OCI-LY7 (cell line): ENCODE measurements around the gene CIDEB. TPM values are rescaled to one million over a fixed set of nuclear protein-coding genes. Genes with fewer than 3 reads are reported as not detected.

Experiments used
- BruUV-seq: library from RNA; stranded (reverse); fragments of 400-500 nt; replicated peaks from 2 replicates; lab custom pipeline; 2021; lab: Mats Ljungman, UMichigan
- CTCF ChIA-PET: fragments of 300-600 bp; sonication (Branson Sonifier 250); formaldehyde crosslinking; loops from one replicate; lab custom pipeline; 2022; ENCODE audit warnings: antibody characterized with exemption; ENCODE audit not compliant: unreplicated experiment; lab: Charles Lee
- POLR2A ChIA-PET: fragments of 300-600 bp; sonication (Branson Sonifier 250); formaldehyde crosslinking; loops from one replicate; lab custom pipeline; 2022; ENCODE audit warnings: antibody characterized with exemption; lab: Charles Lee
- DNase-seq: peaks from one replicate; pipeline ENCODE4 v3.0.0-alpha.2; 2015; ENCODE audit warnings: low spot score
- H2AFZ ChIP-seq: fragments of 200-600 bp; sonication (generic), shearing (Covaris generic); 2 replicates; pipeline ENCODE4 v1.6.1; 2014; ENCODE audit warnings: mild to moderate bottlenecking, antibody characterized with exemption, low read length, moderate library complexity
- H3K27ac ChIP-seq: fragments of 200-600 bp; sonication (generic); 2 replicates; pipeline ENCODE4 v1.5.1; 2014; ENCODE audit warnings: mixed run types, low read depth, mild to moderate bottlenecking, moderate library complexity, low read length, inconsistent platforms; ENCODE audit not compliant: poor library complexity, severe bottlenecking
- H3K36me3 ChIP-seq: fragments of 200-600 bp; sonication (generic); 2 replicates; pipeline ENCODE4 v1.6.1; 2014; ENCODE audit warnings: mild to moderate bottlenecking, antibody characterized with exemption, low read length, moderate library complexity, mixed read lengths; ENCODE audit not compliant: insufficient read depth
- H3K4me1 ChIP-seq: fragments of 200-600 bp; sonication (generic); 2 replicates; pipeline ENCODE4 v1.5.1; 2014; ENCODE audit warnings: mild to moderate bottlenecking, low read length; ENCODE audit not compliant: insufficient read depth, poor library complexity, severe bottlenecking
- H3K4me2 ChIP-seq: fragments of 200-600 bp; sonication (generic); 2 replicates; pipeline ENCODE4 v1.6.1; 2014; ENCODE audit warnings: mild to moderate bottlenecking, low read length
- H3K4me3 ChIP-seq: fragments of 200-600 bp; sonication (generic); 2 replicates; pipeline ENCODE4 v1.5.1; 2014; ENCODE audit warnings: mild to moderate bottlenecking, low read depth, low read length; ENCODE audit not compliant: poor library complexity, severe bottlenecking
- H3K79me2 ChIP-seq: fragments of 200-600 bp; sonication (generic); 2 replicates; pipeline ENCODE4 v1.6.1; 2016; ENCODE audit warnings: low read depth, mild to moderate bottlenecking, low read length, moderate library complexity, mixed read lengths; ENCODE audit not compliant: insufficient read depth
- H3K9me2 ChIP-seq: fragments of 200-600 bp; sonication (generic); 2 replicates; pipeline ENCODE4 v1.6.1; 2016; ENCODE audit warnings: mild to moderate bottlenecking, low read length, mixed read lengths; ENCODE audit not compliant: insufficient read depth
- H3K9me3 ChIP-seq: fragments of 200-600 bp; sonication (generic); 2 replicates; pipeline ENCODE4 v1.6.1; 2014; ENCODE audit warnings: mild to moderate bottlenecking, mixed run types, low read length, mixed read lengths
- H4K20me1 ChIP-seq: fragments of 200-600 bp; sonication (generic); 2 replicates; pipeline ENCODE4 v1.6.1; 2014; ENCODE audit warnings: mild to moderate bottlenecking, antibody characterized with exemption, low read length, moderate library complexity, mixed read lengths; ENCODE audit not compliant: insufficient read depth
- EZH2phosphoT487 ChIP-seq: fragments of 200-600 bp; sonication (generic); IDR thresholded peaks from 2 replicates; pipeline ENCODE4 v1.6.1; 2018; ENCODE audit warnings: low read depth, borderline replicate concordance, mild to moderate bottlenecking, mixed run types, antibody characterized with exemption, low read length, moderate library complexity, mixed read lengths
- intact Hi-C: fragments of 100-400 bp; cut with micrococcal nuclease; formaldehyde crosslinking; loops from one replicate; pipeline ENCODE4 v1.10.0; 2022; ENCODE audit not compliant: unreplicated experiment
- total RNA-seq, 2 experiments: library from RNA; depleted of rRNA in 1 of 2; stranded (reverse); fragments of >200 nt in 1 of 2; shearing (Covaris generic) in 1 of 2; gene quantifications; 2 replicates each; pipeline ENCODE4 v1.2.3, GENCODE V29; 2014 to 2022
- TF ChIP-seq, protein P1 (sequence below): fragments of 200-600 bp; sonication (generic); conservative IDR thresholded peaks from 2 replicates; pipeline ENCODE4 v1.5.1; 2014; ENCODE audit warnings: mild to moderate bottlenecking, antibody characterized with exemption, low read length, moderate library complexity, mixed read lengths

CIDEB gene
- total RNA-seq, 2 experiments from 2014 or later = 1.6 TPM; not detected in 1

DNA sequence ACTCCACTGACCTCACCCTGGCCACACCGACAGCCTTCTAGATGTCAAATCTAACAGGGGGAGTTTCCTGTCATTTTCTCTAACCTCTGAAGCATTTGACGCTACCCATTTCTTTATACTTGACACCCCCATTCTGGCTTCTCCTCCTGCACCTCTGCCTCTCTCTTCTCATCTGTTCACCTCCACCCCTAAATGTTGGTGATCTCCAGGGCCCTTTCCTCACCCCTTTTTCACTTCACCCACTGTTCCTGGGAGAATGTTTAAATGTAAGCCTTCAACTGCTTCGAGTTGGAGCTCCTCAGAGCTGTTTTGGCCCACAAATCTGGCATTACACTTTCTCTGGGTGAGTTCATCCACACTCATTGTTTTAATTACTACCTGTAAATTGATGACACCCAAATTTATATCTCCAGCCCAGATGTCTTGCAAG, 35.9 kb downstream of the CIDEB start:
- no peaks in the 10 kb centered on the region for H3K79me2 ChIP-seq
- no peak for TF ChIP-seq EZH2phosphoT487
- TF ChIP-seq, protein P1, sequence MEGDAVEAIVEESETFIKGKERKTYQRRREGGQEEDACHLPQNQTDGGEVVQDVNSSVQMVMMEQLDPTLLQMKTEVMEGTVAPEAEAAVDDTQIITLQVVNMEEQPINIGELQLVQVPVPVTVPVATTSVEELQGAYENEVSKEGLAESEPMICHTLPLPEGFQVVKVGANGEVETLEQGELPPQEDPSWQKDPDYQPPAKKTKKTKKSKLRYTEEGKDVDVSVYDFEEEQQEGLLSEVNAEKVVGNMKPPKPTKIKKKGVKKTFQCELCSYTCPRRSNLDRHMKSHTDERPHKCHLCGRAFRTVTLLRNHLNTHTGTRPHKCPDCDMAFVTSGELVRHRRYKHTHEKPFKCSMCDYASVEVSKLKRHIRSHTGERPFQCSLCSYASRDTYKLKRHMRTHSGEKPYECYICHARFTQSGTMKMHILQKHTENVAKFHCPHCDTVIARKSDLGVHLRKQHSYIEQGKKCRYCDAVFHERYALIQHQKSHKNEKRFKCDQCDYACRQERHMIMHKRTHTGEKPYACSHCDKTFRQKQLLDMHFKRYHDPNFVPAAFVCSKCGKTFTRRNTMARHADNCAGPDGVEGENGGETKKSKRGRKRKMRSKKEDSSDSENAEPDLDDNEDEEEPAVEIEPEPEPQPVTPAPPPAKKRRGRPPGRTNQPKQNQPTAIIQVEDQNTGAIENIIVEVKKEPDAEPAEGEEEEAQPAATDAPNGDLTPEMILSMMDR = no peak
- no peaks in the 10 kb centered on the region for H4K20me1 ChIP-seq
- peak overlapping the region; percentile 82 for H3K4me2 ChIP-seq
- peaks cover 43% of the 10 kb centered on the region for H3K4me1 ChIP-seq
- CTCF ChIA-PET = interaction anchor here (0.6 to 1.9 kb wide), 3 partner anchors 25 to 36 kb away, joined by 3 to 8 read pairs (median 4); partner anchors contain the start of gene CIDEB
- no peaks in the 10 kb centered on the region for H3K9me2 ChIP-seq
- H3K4me3 ChIP-seq = peak overlapping the region; percentile 84
- H3K36me3 ChIP-seq = no peaks in the 10 kb centered on the region
- H3K9me3 ChIP-seq = no peaks in the 10 kb centered on the region
- POLR2A ChIA-PET = interaction anchor here (0.6 to 3.2 kb wide), 8 partner anchors 25 to 171 kb away, joined by 3 to 21 read pairs (median 4); partner anchors contain the start of genes MDP1, RNF31, SDR39U1 and TINF2
- TSS peak; percentile 70 for BruUV-seq
- intact Hi-C loops = loop anchor here (1.0 to 2.0 kb wide), 3 partner anchors 27 to 56 kb away; partner anchors contain the start of genes DHRS1, MDP1, NOP9 and TINF2
- DNase-seq = no peak
- H3K27ac ChIP-seq = peak overlapping the region; percentile 84
- peak overlapping the region; percentile 68; the same call in 1 of the 2 replicates for H2AFZ ChIP-seq

DNA sequence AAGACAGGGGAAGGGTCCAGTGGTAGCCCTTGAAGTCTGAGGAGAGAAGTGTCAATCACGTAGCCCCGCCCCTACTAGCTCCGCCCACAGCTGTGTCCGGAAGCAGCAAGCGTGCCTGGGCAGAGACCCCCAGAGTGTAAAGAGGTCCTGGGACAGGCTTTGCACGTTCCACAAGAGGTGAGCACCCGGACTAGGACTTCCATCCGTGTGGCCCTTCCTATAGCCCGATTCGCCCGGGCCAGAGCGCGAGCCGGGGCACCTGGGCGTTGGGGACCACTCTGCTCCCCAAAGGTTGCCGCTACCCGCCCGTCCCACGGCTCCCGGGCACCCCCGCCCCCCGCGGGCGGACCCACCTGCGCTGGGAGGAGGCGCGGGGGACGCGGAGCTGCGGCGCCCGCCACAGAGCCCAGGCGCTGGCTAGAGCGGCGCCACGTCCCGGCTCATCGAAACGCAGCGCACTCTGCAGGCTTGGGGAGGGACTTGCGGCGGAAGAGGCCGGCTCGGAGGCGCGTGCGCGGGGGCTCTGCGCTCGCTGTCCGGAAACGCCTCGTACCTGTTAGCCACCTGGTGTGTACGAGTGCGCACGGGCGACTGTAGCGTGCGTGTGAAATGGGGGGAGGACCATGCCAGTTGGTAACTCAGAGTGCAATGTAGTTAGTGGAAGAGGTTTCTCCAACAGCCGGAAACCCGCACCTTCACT, 36.5 kb downstream of the CIDEB start, which contains the start of gene RABGGTA:
Gene RABGGTA (minus strand): TSS at position 464 of the 700 bp plus-strand sequence. CDS start 482 bp downstream, outside the sequence.
- ChIA-PET POLR2A (interaction anchor here (0.6 to 3.2 kb wide), 10 partner anchors 20 to 158 kb away, joined by 3 to 21 read pairs (median 4); partner anchors contain the start of genes CHMP4A, GMPR2, MDP1 and NEDD8), CTCF (interaction anchor here (1.2 to 1.9 kb wide), 3 partner anchors 25 to 37 kb away, joined by 4 to 8 read pairs (median 5); partner anchors contain the start of genes CIDEB and TINF2)
- H2AFZ ChIP-seq = peak within 1 kb of the TSS; percentile 68
- intact Hi-C loops = loop anchor here (1.0 to 2.0 kb wide), 3 partner anchors 28 to 55 kb away; partner anchors contain the start of genes DHRS1, MDP1, NOP9 and TINF2
- no TSS peak for BruUV-seq
- H3K4me2 ChIP-seq = peak within 1 kb of the TSS; percentile 82
- H3K9me3 ChIP-seq = no peaks in the 10 kb centered on the region
- TF ChIP-seq, protein P1 = peak; percentile 80
- TF ChIP-seq EZH2phosphoT487 = no peak
- H4K20me1 ChIP-seq = no peaks in the 10 kb centered on the region
- no peaks in the 10 kb centered on the region for H3K36me3 ChIP-seq
- peak within 1 kb of the TSS; percentile 84 for H3K4me3 ChIP-seq
- peaks cover 43% of the 10 kb centered on the region for H3K4me1 ChIP-seq
- no peaks in the 10 kb centered on the region for H3K79me2 ChIP-seq
- peak; percentile 97 for DNase-seq
- no peaks in the 10 kb centered on the region for H3K9me2 ChIP-seq
- peak within 1 kb of the TSS; percentile 84 for H3K27ac ChIP-seq
